ENCODE measurements around the gene RUFY1. TPM values are rescaled to one million over a fixed set of nuclear protein-coding genes. Genes with fewer than 3 reads are reported as not detected.
"Not testable (repeated sequence)": the region's sequence is repeated elsewhere in the genome, so short reads cannot be mapped to it uniquely, and the experiment has no call there.

The RUFY1 gene
- total and polyA plus RNA-seq, 2 donors (not counting 3 experiments of a cell fraction or from before 2014, with no cell fraction given) = 25.6 to 44.9 TPM

DNA sequence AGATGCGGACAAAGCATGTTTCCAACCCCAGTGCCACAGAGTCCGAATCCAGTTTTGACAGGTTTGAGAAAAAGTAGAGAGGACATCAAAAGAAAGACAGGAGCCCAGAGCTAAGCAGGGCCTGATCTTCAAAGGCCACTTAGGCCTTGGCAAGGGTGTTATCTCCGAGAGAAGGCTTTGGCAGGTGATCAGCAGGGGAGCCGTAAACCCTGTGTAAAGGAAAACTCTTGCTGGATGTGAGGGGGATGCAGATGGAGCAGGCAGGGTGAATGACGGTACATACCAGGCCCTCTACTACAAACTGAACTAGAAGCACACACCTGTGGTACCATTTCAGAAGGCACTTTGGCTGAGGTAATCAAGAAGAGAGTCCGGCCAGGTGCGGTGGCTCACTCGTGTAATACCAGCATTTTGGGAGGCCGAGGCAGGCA, 74.5 kb downstream of the RUFY1 start:
- H3K4me2 ChIP-seq (ENCODE audit: insufficient read depth, low read length) = peak overlapping the region; percentile 63
- TF ChIP-seq MYC (IDR thresholded peaks at IDR 0.05; ENCODE audit: low read depth, low read length) = no peak
- TF ChIP-seq FOS (IDR thresholded peaks at IDR 0.05; ENCODE audit: borderline replicate concordance, insufficient read depth, low read length) = no peak
- no peak for TF ChIP-seq POLR2AphosphoS5 (IDR thresholded peaks at IDR 0.05; ENCODE audit: insufficient read depth, low read depth, low read length)
- TF ChIP-seq JUN (IDR thresholded peaks at IDR 0.05; ENCODE audit: borderline replicate concordance, insufficient read depth, insufficient read length, low read depth) = no peak
- TF ChIP-seq, protein P1, sequence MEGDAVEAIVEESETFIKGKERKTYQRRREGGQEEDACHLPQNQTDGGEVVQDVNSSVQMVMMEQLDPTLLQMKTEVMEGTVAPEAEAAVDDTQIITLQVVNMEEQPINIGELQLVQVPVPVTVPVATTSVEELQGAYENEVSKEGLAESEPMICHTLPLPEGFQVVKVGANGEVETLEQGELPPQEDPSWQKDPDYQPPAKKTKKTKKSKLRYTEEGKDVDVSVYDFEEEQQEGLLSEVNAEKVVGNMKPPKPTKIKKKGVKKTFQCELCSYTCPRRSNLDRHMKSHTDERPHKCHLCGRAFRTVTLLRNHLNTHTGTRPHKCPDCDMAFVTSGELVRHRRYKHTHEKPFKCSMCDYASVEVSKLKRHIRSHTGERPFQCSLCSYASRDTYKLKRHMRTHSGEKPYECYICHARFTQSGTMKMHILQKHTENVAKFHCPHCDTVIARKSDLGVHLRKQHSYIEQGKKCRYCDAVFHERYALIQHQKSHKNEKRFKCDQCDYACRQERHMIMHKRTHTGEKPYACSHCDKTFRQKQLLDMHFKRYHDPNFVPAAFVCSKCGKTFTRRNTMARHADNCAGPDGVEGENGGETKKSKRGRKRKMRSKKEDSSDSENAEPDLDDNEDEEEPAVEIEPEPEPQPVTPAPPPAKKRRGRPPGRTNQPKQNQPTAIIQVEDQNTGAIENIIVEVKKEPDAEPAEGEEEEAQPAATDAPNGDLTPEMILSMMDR (IDR thresholded peaks at IDR 0.05; ENCODE audit: extremely low read depth in 1 of 2, insufficient read depth in 1 of 2, low read depth in 1 of 2, low read length in 2 of 2) = no peak
- TF ChIP-seq GATA2 (IDR thresholded peaks at IDR 0.05; ENCODE audit: insufficient read depth, insufficient read length, low read depth, low read length) = no peak
- TF ChIP-seq, protein P2, sequence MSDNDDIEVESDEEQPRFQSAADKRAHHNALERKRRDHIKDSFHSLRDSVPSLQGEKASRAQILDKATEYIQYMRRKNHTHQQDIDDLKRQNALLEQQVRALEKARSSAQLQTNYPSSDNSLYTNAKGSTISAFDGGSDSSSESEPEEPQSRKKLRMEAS (IDR thresholded peaks at IDR 0.05; ENCODE audit: insufficient read depth, insufficient read length) = no peak
- TF ChIP-seq EZH2 (IDR thresholded peaks at IDR 0.05; ENCODE audit: borderline replicate concordance, low read depth, low read length, severe bottlenecking) = no peak
- no peak for TF ChIP-seq POLR2A (IDR thresholded peaks at IDR 0.05; ENCODE audit: low read depth, low read length)
- peak overlapping the region; percentile 73 for H3K27ac ChIP-seq (ENCODE audit: insufficient read depth, low read depth, low read length)
- POLR2A ChIA-PET = interaction anchor here (2.2 kb wide), 1 partner anchor 11 kb away, joined by 30 read pairs; no protein-coding TSS in a partner anchor
- no peak for DNase-seq (ENCODE audit: low read depth, low spot score)
- H4K20me1 ChIP-seq (replicated peaks; ENCODE audit: control insufficient read depth, extremely low read depth, insufficient read depth, low read length) = peaks cover 14% of the 10 kb centered on the region
- no peaks in the 10 kb centered on the region for H3K9me3 ChIP-seq (replicated peaks; ENCODE audit: control insufficient read depth, insufficient read depth, low read length)
- intact Hi-C loops (cut with micrococcal nuclease) = loop anchor here (5.0 kb wide), 3 partner anchors 73 to 192 kb away; partner anchors contain the start of genes MAML1 and RUFY1
- CTCF ChIA-PET = interaction anchor here (0.6 kb wide), 1 partner anchor 1006 kb away, joined by 3 read pairs; no protein-coding TSS in a partner anchor
- no TSS peak for BruUV-seq (replicated peaks)
- peaks cover 24% of the 10 kb centered on the region for H3K4me1 ChIP-seq (ENCODE audit: control insufficient read depth, extremely low read depth, insufficient read depth, low read length)
- H3K27me3 ChIP-seq (ENCODE audit: control insufficient read depth in 2 of 2, insufficient read depth in 2 of 2, low read length in 2 of 2) = no peaks in the 10 kb centered on the region
- peak overlapping the region; percentile 86 for H3K9ac ChIP-seq (replicated peaks; ENCODE audit: extremely low read depth, insufficient read depth, low read length)
- H2AFZ ChIP-seq (ENCODE audit: low read depth, low read length) = peak overlapping the region; percentile 56
- peaks cover 11 to 20% of the 10 kb centered on the region in 2 experiments for H3K36me3 ChIP-seq (ENCODE audit: control insufficient read depth in 2 of 2, extremely low read depth in 1 of 2, insufficient read depth in 2 of 2, low read length in 2 of 2)
- dilution Hi-C loops (cut with MboI; ENCODE audit: extremely low pct_ligation_motif_present, low sequenced_read_pairs) = no loop called here
- FAIRE-seq = no peak
- no peak overlapping the region for H3K4me3 ChIP-seq (replicated peaks in 1 of 3; ENCODE audit: insufficient read depth in 1 of 3, low read depth in 1 of 3, low read length in 3 of 3)
- peaks cover 39% of the 10 kb centered on the region for H3K79me2 ChIP-seq (ENCODE audit: control insufficient read depth, insufficient read depth, low read length)
- H3K9me1 ChIP-seq (replicated peaks; ENCODE audit: control insufficient read depth, extremely low read depth, insufficient read depth, low read length) = no peaks in the 10 kb centered on the region

DNA sequence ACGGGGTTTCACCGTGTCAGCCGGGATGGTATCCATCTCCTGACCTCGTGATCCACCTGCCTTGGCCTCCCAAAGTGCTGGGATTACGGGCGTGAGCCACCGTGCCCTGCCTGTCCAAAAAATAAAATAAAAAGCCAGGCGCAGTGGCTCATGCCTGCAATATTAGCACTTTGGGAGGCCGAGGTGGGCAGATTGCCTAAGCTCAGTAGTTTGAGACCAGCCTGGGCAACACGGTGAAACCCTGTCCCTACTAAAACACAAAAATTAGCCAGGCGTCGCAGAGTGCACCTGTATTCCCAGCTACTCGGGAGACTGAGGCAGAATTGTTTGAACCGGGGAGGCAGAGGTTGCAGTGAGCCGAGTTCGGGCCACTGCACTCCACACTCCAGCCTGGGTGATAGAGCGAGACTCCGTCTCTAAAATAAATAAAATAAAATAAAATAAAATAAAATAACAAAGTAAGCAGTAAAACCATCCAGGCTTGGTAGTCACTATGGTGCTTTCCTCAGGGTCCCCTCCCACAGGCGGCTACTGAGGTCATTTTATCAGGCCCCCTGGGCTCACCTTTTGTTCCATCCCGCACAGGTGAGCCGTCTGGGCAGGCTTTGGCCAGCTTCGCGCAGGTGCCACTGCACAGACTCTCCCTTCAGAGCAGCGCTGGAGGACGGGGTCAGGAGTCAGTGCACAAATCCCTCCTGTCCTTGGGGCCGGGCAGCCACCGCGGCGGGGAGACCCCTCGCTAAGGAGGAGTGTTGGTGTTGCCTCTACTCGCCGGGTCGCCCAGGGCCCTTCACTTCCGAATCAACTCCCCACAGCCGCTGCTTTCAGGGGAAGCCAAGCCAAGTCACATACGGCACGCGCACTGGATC, 83.4 kb downstream of the RUFY1 start:
- H3K36me3 ChIP-seq (ENCODE audit: control insufficient read depth in 2 of 2, extremely low read depth in 1 of 2, insufficient read depth in 2 of 2, low read length in 2 of 2); FAIRE-seq; H3K9me3 ChIP-seq (replicated peaks; ENCODE audit: control insufficient read depth, insufficient read depth, low read length); CTCF ChIA-PET; H3K27me3 ChIP-seq (ENCODE audit: control insufficient read depth in 2 of 2, insufficient read depth in 2 of 2, low read length in 2 of 2); intact Hi-C loops (cut with micrococcal nuclease); H3K4me2 ChIP-seq (ENCODE audit: insufficient read depth, low read length); DNase-seq (ENCODE audit: low read depth, low spot score); H3K79me2 ChIP-seq (ENCODE audit: control insufficient read depth, insufficient read depth, low read length); H2AFZ ChIP-seq (ENCODE audit: low read depth, low read length); H3K4me1 ChIP-seq (ENCODE audit: control insufficient read depth, extremely low read depth, insufficient read depth, low read length); H3K9ac ChIP-seq (replicated peaks; ENCODE audit: extremely low read depth, insufficient read depth, low read length); H4K20me1 ChIP-seq (replicated peaks; ENCODE audit: control insufficient read depth, extremely low read depth, insufficient read depth, low read length); H3K9me1 ChIP-seq (replicated peaks; ENCODE audit: control insufficient read depth, extremely low read depth, insufficient read depth, low read length); dilution Hi-C loops (cut with MboI; ENCODE audit: extremely low pct_ligation_motif_present, low sequenced_read_pairs); H3K27ac ChIP-seq (ENCODE audit: insufficient read depth, low read depth, low read length): not testable (repeated sequence)
- POLR2A ChIA-PET = interaction anchor here (1.5 kb wide), 1 partner anchor 10 kb away, joined by 4 read pairs; the partner anchor contains the start of gene HNRNPH1
- BruUV-seq (replicated peaks) = TSS peak; percentile 22
- H3K4me3 ChIP-seq (replicated peaks in 1 of 3; ENCODE audit: insufficient read depth in 1 of 3, low read depth in 1 of 3, low read length in 3 of 3) = peak overlapping the region in 2 of 3 experiments; percentile 36 to 45

Measured in endothelial cell of umbilical vein (primary cell).